ENCODE measurements around the gene IMMP2L. TPM values are rescaled to one million over a fixed set of nuclear protein-coding genes. Genes with fewer than 3 reads are reported as not detected.

Gene IMMP2L
- total RNA-seq, 1 donor = 8.2 TPM

DNA sequence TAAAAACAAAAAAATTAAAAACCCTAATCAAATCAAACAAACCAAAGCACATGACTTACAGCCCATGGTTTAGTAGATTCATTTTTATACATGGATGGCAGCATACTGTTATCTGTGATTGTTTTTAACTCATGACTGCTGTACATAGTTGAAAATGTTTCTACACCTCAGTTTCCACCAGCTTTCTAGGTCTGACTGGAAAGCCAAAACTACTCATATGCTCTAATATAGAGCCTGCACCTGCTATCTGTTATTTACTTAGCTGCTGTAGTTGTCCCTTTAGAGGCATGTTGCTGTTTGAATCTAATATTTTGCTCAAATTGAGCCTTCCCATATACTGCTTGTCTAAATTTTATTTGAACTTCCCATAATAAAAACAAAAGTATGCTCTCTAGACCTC, 761.3 kb downstream of the IMMP2L start:
- no peak for DNase-seq (ENCODE audit: low read depth)
- H3K4me3 ChIP-seq (ENCODE audit: low read depth, low read length) = no peak overlapping the region
- TF ChIP-seq CTCF (IDR thresholded peaks at IDR 0.05; ENCODE audit: insufficient read depth, low read depth, low read length) = no peak

GRCh38 chr7:110797656-110798055, 764.6 kb downstream of the IMMP2L start:
- TF ChIP-seq CTCF (IDR thresholded peaks at IDR 0.05; ENCODE audit: insufficient read depth, low read depth, low read length) = no peak
- DNase-seq (ENCODE audit: low read depth) = no peak
- H3K4me3 ChIP-seq (ENCODE audit: low read depth, low read length) = no peak overlapping the region

DNA sequence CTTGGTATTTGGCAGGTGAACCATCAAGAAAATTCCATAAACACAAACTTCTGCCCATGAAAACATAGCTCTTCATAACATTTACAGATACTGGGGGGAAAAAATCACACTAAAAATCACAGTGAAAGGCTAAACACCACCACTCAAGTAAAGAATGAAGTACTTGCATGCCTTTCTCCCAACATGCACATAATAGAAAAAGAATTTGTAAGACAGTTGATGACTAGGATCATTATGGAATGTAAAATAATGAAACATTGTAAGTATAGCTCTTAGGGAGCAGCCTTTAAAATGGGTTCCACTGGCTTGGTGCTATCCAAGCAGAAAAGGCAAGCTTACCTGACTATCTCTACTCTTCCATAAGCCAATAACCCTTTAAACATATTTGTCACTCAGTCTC, 771.3 kb downstream of the IMMP2L start:
- H3K4me3 ChIP-seq (ENCODE audit: low read depth, low read length) = no peak overlapping the region
- no peak for DNase-seq (ENCODE audit: low read depth)
- no peak for TF ChIP-seq CTCF (IDR thresholded peaks at IDR 0.05; ENCODE audit: insufficient read depth, low read depth, low read length)

DNA sequence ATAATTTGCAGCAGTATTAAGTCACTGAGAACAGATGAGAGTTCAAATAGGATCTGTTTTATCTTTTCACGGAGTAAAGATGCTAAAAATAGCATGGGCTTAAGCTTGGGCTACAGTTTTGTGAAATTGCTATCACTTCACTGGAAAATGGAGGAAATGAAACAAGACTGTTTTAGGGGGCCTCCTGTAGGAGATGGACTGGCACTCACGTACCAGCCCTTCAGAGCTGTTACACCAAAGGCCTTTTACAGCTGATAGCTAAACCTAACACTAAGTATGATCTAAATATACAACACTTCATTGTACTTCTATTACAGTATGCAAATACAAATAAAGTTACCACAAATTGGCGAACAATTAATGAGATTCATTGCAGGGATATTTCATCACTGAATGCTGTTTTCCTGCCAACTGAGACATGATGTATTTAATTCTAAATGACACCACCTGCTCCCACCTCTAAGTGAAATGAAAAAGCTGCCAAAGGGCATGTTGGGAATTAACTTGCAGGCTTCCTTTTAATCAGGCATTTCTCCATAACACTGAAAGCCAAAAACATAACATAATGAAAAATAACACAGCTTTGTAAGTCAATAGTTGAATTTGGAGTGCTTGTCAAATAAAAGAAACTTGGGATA, 775.8 kb downstream of the IMMP2L start:
- H3K4me3 ChIP-seq (ENCODE audit: low read depth, low read length) = no peak overlapping the region
- no peak for TF ChIP-seq CTCF (IDR thresholded peaks at IDR 0.05; ENCODE audit: insufficient read depth, low read depth, low read length)
- no peak for DNase-seq (ENCODE audit: low read depth)

DNA sequence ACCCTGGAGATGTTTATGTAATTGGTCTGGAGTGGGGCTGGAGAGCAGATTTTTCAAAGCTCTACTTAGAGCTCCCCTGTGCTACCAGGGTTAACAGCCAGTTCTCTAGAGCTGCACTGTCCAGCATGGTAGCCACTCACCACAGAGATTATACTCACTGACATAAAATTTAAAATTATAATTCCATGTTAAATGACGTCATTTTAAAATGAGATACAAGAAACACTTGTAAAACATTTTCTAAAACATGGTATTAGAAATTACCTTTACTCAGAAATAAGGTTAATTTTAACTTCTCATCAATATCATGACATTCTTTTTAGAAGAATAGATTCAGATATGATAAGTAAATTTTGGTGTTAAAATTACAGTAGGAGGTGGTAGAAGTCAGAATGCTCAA, 777.5 kb downstream of the IMMP2L start:
- DNase-seq (ENCODE audit: low read depth) = no peak
- H3K4me3 ChIP-seq (ENCODE audit: low read depth, low read length) = no peak overlapping the region
- no peak for TF ChIP-seq CTCF (IDR thresholded peaks at IDR 0.05; ENCODE audit: insufficient read depth, low read depth, low read length)

DNA sequence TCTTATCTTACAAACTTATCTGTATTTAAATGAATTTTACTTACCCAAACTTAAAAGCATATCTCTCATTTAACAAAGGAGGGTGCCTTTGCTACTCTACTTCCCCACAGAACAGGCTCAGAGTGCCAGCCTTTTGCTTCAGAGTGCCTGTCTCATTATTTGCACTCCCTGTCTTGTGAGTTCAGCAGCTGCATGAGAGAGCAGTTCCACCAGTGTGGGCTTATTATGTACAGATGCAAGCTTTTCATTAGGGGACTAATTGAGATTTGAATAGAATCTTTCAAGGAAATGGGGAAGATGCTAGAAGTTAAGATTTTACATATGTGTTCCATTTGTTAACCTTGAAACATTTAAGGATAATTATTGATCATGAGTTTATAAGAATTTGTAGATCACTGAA, 781.6 kb downstream of the IMMP2L start:
- H3K4me3 ChIP-seq (ENCODE audit: low read depth, low read length) = no peak overlapping the region
- TF ChIP-seq CTCF (IDR thresholded peaks at IDR 0.05; ENCODE audit: insufficient read depth, low read depth, low read length) = no peak
- DNase-seq (ENCODE audit: low read depth) = no peak

DNA sequence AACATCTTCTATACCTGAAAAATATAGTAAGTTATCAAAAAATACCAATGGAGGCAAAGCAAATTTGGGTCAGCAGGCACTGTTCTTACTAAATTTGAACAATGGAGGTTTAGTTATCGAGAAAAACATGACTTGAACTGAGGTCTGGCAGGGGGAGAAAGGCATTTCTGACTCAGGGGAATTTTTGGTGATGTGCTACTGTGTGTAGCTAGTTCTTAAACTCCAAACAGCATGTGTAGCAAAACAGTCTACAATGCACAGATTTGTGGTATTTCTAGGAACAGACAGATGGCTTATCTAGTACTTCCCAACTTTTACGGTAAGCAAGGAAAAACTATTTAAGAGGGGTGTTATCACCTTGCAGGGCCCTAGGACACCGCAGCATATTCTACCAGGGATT, 783.0 kb downstream of the IMMP2L start:
- TF ChIP-seq CTCF (IDR thresholded peaks at IDR 0.05; ENCODE audit: insufficient read depth, low read depth, low read length) = no peak
- no peak overlapping the region for H3K4me3 ChIP-seq (ENCODE audit: low read depth, low read length)
- DNase-seq (ENCODE audit: low read depth) = no peak

Measured in fibroblast of villous mesenchyme (primary cell).